ENCODE measurements around the gene DOCK2.

The DOCK2 gene

GRCh38 chr5:169861433-169861832 lies 224.4 kb downstream of the DOCK2 start:
- H3K4me3 Mint-ChIP-seq: no peak overlapping the region
- H3K36me3 Mint-ChIP-seq (ENCODE audit: low read depth): no peaks in the 10 kb centered on the region
- H3K27ac Mint-ChIP-seq: no peak overlapping the region
- TF ChIP-seq CTCF (IDR thresholded peaks at IDR 0.05): no peak
- H3K4me1 Mint-ChIP-seq: peaks cover 17% of the 10 kb centered on the region
- H3K27me3 Mint-ChIP-seq (ENCODE audit: low read depth, poor library complexity): peaks cover 3% of the 10 kb centered on the region
- DNase-seq: no peak
- no peaks in the 10 kb centered on the region for H3K9me3 Mint-ChIP-seq

- H3K4me3 Mint-ChIP-seq: no peak overlapping the region
- no peak for TF ChIP-seq CTCF (IDR thresholded peaks at IDR 0.05)
- no peaks in the 10 kb centered on the region for H3K9me3 Mint-ChIP-seq
- H3K4me1 Mint-ChIP-seq: peaks cover 17% of the 10 kb centered on the region
- no peaks in the 10 kb centered on the region for H3K36me3 Mint-ChIP-seq (ENCODE audit: low read depth)
- peaks cover 3% of the 10 kb centered on the region for H3K27me3 Mint-ChIP-seq (ENCODE audit: low read depth, poor library complexity)
- no peak for DNase-seq
- H3K27ac Mint-ChIP-seq: no peak overlapping the region
Measured at GRCh38 chr5:169861934-169862333, 224.9 kb downstream of the DOCK2 start.

GRCh38 chr5:169862391-169862811 lies 225.3 kb downstream of the DOCK2 start:
- Mint-ChIP-seq H3K27me3 (ENCODE audit: low read depth, poor library complexity) (peaks cover 3% of the 10 kb centered on the region), H3K4me1 (peaks cover 17% of the 10 kb centered on the region), H3K9me3 (no peaks in the 10 kb centered on the region), H3K27ac (no peak overlapping the region), H3K4me3 (no peak overlapping the region), H3K36me3 (ENCODE audit: low read depth) (no peaks in the 10 kb centered on the region)
- no peak for TF ChIP-seq CTCF (IDR thresholded peaks at IDR 0.05)
- DNase-seq: no peak

- Mint-ChIP-seq H3K36me3 (ENCODE audit: low read depth) (no peaks in the 10 kb centered on the region), H3K27me3 (ENCODE audit: low read depth, poor library complexity) (peaks cover 6% of the 10 kb centered on the region), H3K4me3 (no peak overlapping the region)
Measured at GRCh38 chr5:169864483-169864882, 227.4 kb downstream of the DOCK2 start.

GRCh38 chr5:169867347-169867746 lies 230.3 kb downstream of the DOCK2 start:
- peaks cover 6% of the 10 kb centered on the region for H3K27me3 Mint-ChIP-seq (ENCODE audit: low read depth, poor library complexity)
- no peak overlapping the region for H3K27ac Mint-ChIP-seq
- TF ChIP-seq CTCF (IDR thresholded peaks at IDR 0.05): no peak
- H3K4me1 Mint-ChIP-seq: peaks cover 19% of the 10 kb centered on the region
- H3K36me3 Mint-ChIP-seq (ENCODE audit: low read depth): no peaks in the 10 kb centered on the region
- DNase-seq: no peak
- H3K4me3 Mint-ChIP-seq: no peak overlapping the region
- no peaks in the 10 kb centered on the region for H3K9me3 Mint-ChIP-seq

More at GRCh38 chr5:169864483-169864882, 227.4 kb downstream of the DOCK2 start:
- H3K4me1 Mint-ChIP-seq: peaks cover 17% of the 10 kb centered on the region
- no peak for TF ChIP-seq CTCF (IDR thresholded peaks at IDR 0.05)
- H3K9me3 Mint-ChIP-seq: no peaks in the 10 kb centered on the region
- no peak overlapping the region for H3K27ac Mint-ChIP-seq
- no peak for DNase-seq

- H3K27me3 Mint-ChIP-seq (ENCODE audit: low read depth, poor library complexity): peaks cover 2% of the 10 kb centered on the region
- no peaks in the 10 kb centered on the region for H3K36me3 Mint-ChIP-seq (ENCODE audit: low read depth)
- no peaks in the 10 kb centered on the region for H3K9me3 Mint-ChIP-seq
- H3K4me1 Mint-ChIP-seq: peaks cover 21% of the 10 kb centered on the region
- no peak for TF ChIP-seq CTCF (IDR thresholded peaks at IDR 0.05)
- no peak overlapping the region for H3K27ac Mint-ChIP-seq
- no peak for DNase-seq
- H3K4me3 Mint-ChIP-seq: no peak overlapping the region
Measured at GRCh38 chr5:169869066-169869465, 232.0 kb downstream of the DOCK2 start.

All from nephron progenitor cell (in vitro differentiated cells).